CD14-positive monocyte (primary cell): Measurements from ENCODE around the gene CNDP2. TPM values are rescaled to one million over a fixed set of nuclear protein-coding genes. Genes with fewer than 3 reads are reported as not detected.

ENCODE experiments used
- DNase-seq, 3 donors: peaks; one replicate each; pipeline ENCODE4 v3.0.0-alpha.2; 2011 to 2022
- H2AFZ ChIP-seq: 2 replicates; pipeline ENCODE4 v1.6.0; 2012; ENCODE audit warnings: mild to moderate bottlenecking, low read depth, low read length, inconsistent platforms; ENCODE audit not compliant: insufficient read depth, poor library complexity, severe bottlenecking
- H3K27ac ChIP-seq, 2 donors: 1 replicate in 1 of 2; 2 replicates in 1 of 2; pipeline ENCODE4 v1.5.1; 2012 to 2013; ENCODE audit warnings: low read length in 2 of 2, control low read depth in 1 of 2, inconsistent platforms in 1 of 2, low read depth in 1 of 2, mild to moderate bottlenecking in 1 of 2
- H3K27me3 ChIP-seq, 2 donors: one replicate each; pipeline versions ENCODE4 v1.6.0 to v1.6.1; 2011 to 2013; ENCODE audit warnings: low read length in 2 of 2; ENCODE audit not compliant: control insufficient read depth in 2 of 2, insufficient read depth in 2 of 2
- H3K36me3 ChIP-seq, 2 donors: replicated peaks in 1 of 2; 1 replicate in 1 of 2; 2 replicates in 1 of 2; pipeline versions ENCODE4 v1.5.1 to v1.6.1; 2012 to 2013; ENCODE audit warnings: low read length in 2 of 2, control low read depth in 1 of 2, inconsistent platforms in 1 of 2, mild to moderate bottlenecking in 1 of 2; ENCODE audit not compliant: insufficient read depth in 2 of 2, control insufficient read depth in 1 of 2
- H3K4me1 ChIP-seq, 2 donors: 1 replicate in 1 of 2; 2 replicates in 1 of 2; pipeline versions ENCODE4 v1.5.1 to v1.6.1; 2012 to 2013; ENCODE audit warnings: low read length in 2 of 2, control low read depth in 1 of 2, inconsistent platforms in 1 of 2, mild to moderate bottlenecking in 1 of 2, moderate library complexity in 1 of 2; ENCODE audit not compliant: insufficient read depth in 2 of 2, control insufficient read depth in 1 of 2
- H3K4me2 ChIP-seq: replicated peaks from 2 replicates; pipeline ENCODE3; 2012; ENCODE audit warnings: low read length, moderate library complexity, mild to moderate bottlenecking; ENCODE audit not compliant: poor library complexity, severe bottlenecking; ENCODE audit errors: extremely low read depth
- H3K4me3 ChIP-seq, 3 experiments: fragments of 200-600 bp in 1 of 3; sonication (generic) in 1 of 3; replicated peaks in 1 of 3; 1 replicate in 2 of 3; 2 replicates in 1 of 3; pipeline ENCODE4 v1.5.1; 2011 to 2013; ENCODE audit warnings: low read length in 3 of 3, mild to moderate bottlenecking in 3 of 3, control low read depth in 2 of 3, low read depth in 2 of 3, inconsistent platforms in 1 of 3, moderate library complexity in 1 of 3
- H3K79me2 ChIP-seq: 2 replicates; pipeline ENCODE4 v1.6.0; 2012; ENCODE audit warnings: mild to moderate bottlenecking, control low read depth, inconsistent platforms, low read length, moderate library complexity; ENCODE audit not compliant: insufficient read depth
- H3K9ac ChIP-seq: 2 replicates; pipeline ENCODE4 v1.6.0; 2017; ENCODE audit warnings: low read length, mild to moderate bottlenecking; ENCODE audit not compliant: insufficient read depth, poor library complexity, severe bottlenecking
- H3K9me3 ChIP-seq, 2 donors: replicated peaks in 1 of 2; 1 replicate in 1 of 2; 2 replicates in 1 of 2; pipeline versions ENCODE4 v1.5.1 to v1.6.1; 2012 to 2013; ENCODE audit warnings: low read length in 2 of 2, control low read depth in 1 of 2; ENCODE audit not compliant: control insufficient read depth in 1 of 2, insufficient read depth in 1 of 2
- H4K20me1 ChIP-seq: 2 replicates; pipeline ENCODE4 v1.6.0; 2012; ENCODE audit warnings: mild to moderate bottlenecking, low read length, control low read depth, moderate library complexity; ENCODE audit not compliant: insufficient read depth
- H3K27ac Mint-ChIP-seq, 7 donors: one replicate each; pipeline ENCODE4 v1.8.0; 2020; ENCODE audit warnings: mild to moderate bottlenecking in 7 of 7, mixed read lengths in 7 of 7, moderate library complexity in 6 of 7, inconsistent platforms in 2 of 7
- H3K27me3 Mint-ChIP-seq, 3 donors: one replicate each; pipeline ENCODE4 v1.8.0; 2021 to 2022; ENCODE audit warnings: low read depth in 3 of 3, mild to moderate bottlenecking in 3 of 3, mixed read lengths in 3 of 3, moderate library complexity in 3 of 3, inconsistent platforms in 1 of 3
- H3K36me3 Mint-ChIP-seq, 2 donors: one replicate each; pipeline ENCODE4 v1.8.0; 2020; ENCODE audit warnings: mixed read lengths in 2 of 2, inconsistent platforms in 1 of 2, mild to moderate bottlenecking in 1 of 2
- H3K4me1 Mint-ChIP-seq: one replicate; pipeline ENCODE4 v1.8.0; 2020; ENCODE audit warnings: mild to moderate bottlenecking, mixed read lengths
- H3K4me3 Mint-ChIP-seq, 2 donors: one replicate each; pipeline ENCODE4 v1.8.0; 2020; ENCODE audit warnings: mild to moderate bottlenecking in 2 of 2, mixed read lengths in 2 of 2, moderate library complexity in 1 of 2
- H3K9me3 Mint-ChIP-seq, 7 donors: one replicate each; pipeline ENCODE4 v1.8.0; 2020 to 2022; ENCODE audit warnings: mixed read lengths in 7 of 7, mild to moderate bottlenecking in 6 of 7, moderate library complexity in 6 of 7, inconsistent platforms in 2 of 7
- WGBS: methylation state at CpG from one replicate; pipeline ENCODE4 v1.1.5; 2013; ENCODE audit warnings: missing lambda C conversion rate; ENCODE audit not compliant: insufficient coverage; 5-methylcytosine and 5-hydroxymethylcytosine counted together
- intact Hi-C, 2 donors: fragments of 100-400 bp; cut with micrococcal nuclease; formaldehyde crosslinking; loops; one replicate each; pipeline versions ENCODE4 v1.15.0 to v1.15.1; 2023
- polyA plus RNA-seq, 3 donors: library from polyadenylated mRNA; depleted of rRNA in 1 of 3; unstranded in 2 of 3; stranded (reverse) in 1 of 3; fragments of 300-500 nt in 2 of 3; fragments of >200 nt in 1 of 3; fragmentation: Illumina TruSeq in 2 of 3; gene quantifications; 1 replicate in 2 of 3; 2 replicates in 1 of 3; pipeline ENCODE4 v1.2.3, GENCODE V29; 2012 to 2021
- TF ChIP-seq, protein P1 (sequence below): fragments of 200-600 bp; IDR thresholded peaks from one replicate; pipeline ENCODE4 v1.8.0; 2022; ENCODE audit warnings: antibody characterized with exemption, mild to moderate bottlenecking

CNDP2 gene
- polyA plus RNA-seq, 3 donors = 103 to 186 (median 122) TPM

DNA sequence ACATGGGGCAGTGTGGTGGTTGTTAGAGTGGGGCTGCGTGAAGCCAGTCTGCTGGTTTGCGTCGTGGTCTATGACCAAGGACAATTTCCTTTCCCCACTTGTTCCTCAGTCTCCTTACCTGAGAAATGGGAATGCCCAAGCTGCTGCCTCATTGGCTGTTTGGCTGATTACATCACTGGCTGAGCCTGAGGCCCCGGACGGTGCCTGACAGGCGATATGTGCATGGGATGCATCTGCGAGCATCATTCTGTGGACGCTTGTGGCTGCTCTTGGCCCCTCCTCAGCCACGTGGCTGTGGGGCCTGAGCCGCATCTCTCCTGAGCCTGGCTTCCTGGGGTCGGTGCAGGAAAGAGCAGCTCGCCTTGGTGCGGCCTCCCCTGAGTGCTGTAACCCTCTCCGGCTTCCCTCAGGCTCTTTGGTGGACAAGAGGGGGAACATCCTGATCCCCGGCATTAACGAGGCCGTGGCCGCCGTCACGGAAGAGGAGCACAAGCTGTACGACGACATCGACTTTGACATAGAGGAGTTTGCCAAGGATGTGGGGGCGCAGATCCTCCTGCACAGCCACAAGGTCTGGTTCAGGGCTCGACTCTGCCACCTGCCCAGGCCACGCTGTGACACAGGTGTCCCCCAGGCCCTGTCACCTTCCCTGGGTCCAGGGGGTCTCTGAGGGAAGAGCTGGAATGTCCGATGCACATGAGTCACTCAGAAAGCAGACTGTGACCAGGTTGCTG lies 17.2 kb downstream of the CNDP2 start:
- Mint-ChIP-seq H3K9me3 (no peaks in the 10 kb centered on the region), H3K36me3 (peaks cover 90 to 97% of the 10 kb centered on the region in 2 donors), H3K4me3 (no peak overlapping the region), H3K27me3 (peaks cover 0 to 1% (median 0%) of the 10 kb centered on the region in 3 donors), H3K4me1 (no peaks in the 10 kb centered on the region), H3K27ac (no peak overlapping the region)
- Histone ChIP-seq H3K4me1 (no peaks in the 10 kb centered on the region), H3K36me3 (peaks cover 97 to 100% of the 10 kb centered on the region in 2 donors), H2AFZ (no peak overlapping the region), H3K9ac (no peak overlapping the region), H3K27me3 (no peaks in the 10 kb centered on the region), H4K20me1 (peaks cover 54% of the 10 kb centered on the region), H3K79me2 (peaks cover 4% of the 10 kb centered on the region), H3K4me3 (no peak overlapping the region), H3K9me3 (no peaks in the 10 kb centered on the region), H3K4me2 (no peak overlapping the region), H3K27ac (no peak overlapping the region)
- intact Hi-C loops = no loop called here
- WGBS = 95% methylated on average over 24 of the region's 27 CpGs
- no peak for DNase-seq
- TF ChIP-seq, protein P1, sequence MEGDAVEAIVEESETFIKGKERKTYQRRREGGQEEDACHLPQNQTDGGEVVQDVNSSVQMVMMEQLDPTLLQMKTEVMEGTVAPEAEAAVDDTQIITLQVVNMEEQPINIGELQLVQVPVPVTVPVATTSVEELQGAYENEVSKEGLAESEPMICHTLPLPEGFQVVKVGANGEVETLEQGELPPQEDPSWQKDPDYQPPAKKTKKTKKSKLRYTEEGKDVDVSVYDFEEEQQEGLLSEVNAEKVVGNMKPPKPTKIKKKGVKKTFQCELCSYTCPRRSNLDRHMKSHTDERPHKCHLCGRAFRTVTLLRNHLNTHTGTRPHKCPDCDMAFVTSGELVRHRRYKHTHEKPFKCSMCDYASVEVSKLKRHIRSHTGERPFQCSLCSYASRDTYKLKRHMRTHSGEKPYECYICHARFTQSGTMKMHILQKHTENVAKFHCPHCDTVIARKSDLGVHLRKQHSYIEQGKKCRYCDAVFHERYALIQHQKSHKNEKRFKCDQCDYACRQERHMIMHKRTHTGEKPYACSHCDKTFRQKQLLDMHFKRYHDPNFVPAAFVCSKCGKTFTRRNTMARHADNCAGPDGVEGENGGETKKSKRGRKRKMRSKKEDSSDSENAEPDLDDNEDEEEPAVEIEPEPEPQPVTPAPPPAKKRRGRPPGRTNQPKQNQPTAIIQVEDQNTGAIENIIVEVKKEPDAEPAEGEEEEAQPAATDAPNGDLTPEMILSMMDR = no peak

DNA sequence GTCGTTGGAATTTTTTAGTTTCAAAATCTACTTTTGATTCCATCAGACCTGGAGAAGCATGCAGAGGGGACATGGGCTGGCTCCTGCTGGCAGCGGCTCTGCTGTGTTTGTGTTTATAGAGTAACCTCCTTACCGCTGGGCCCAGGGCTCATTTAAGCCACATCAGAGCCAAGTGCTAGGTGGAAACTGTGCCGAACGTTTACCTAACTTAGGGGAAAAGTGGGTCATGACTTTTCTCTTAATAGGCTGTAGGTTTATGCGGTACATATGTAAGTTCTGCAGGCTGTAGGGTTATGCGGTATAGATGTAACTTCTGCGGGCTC lies 17.7 kb downstream of the CNDP2 start:
- no peak overlapping the region for H3K9ac ChIP-seq
- H3K4me2 ChIP-seq = no peak overlapping the region
- peaks cover 59% of the 10 kb centered on the region for H4K20me1 ChIP-seq
- H3K4me1 Mint-ChIP-seq = no peaks in the 10 kb centered on the region
- peaks cover 90 to 97% of the 10 kb centered on the region in 2 donors for H3K36me3 Mint-ChIP-seq
- H3K27me3 Mint-ChIP-seq = peaks cover 0 to 1% (median 0%) of the 10 kb centered on the region in 3 donors
- 97% methylated on average over 5 of the region's 8 CpGs for WGBS
- no peak overlapping the region for H3K4me3 ChIP-seq
- H3K27me3 ChIP-seq = no peaks in the 10 kb centered on the region
- TF ChIP-seq, protein P1 = no peak
- no peak overlapping the region for H3K4me3 Mint-ChIP-seq
- no peaks in the 10 kb centered on the region for H3K4me1 ChIP-seq
- no peak overlapping the region for H2AFZ ChIP-seq
- intact Hi-C loops = no loop called here
- H3K9me3 Mint-ChIP-seq = no peaks in the 10 kb centered on the region
- H3K27ac ChIP-seq = no peak overlapping the region
- DNase-seq = no peak
- H3K9me3 ChIP-seq = no peaks in the 10 kb centered on the region
- no peak overlapping the region for H3K27ac Mint-ChIP-seq
- peaks cover 97 to 100% of the 10 kb centered on the region in 2 donors for H3K36me3 ChIP-seq
- peaks cover 4% of the 10 kb centered on the region for H3K79me2 ChIP-seq
